ENCODE data around the gene SIL1. TPM values are rescaled to one million over a fixed set of nuclear protein-coding genes. Genes with fewer than 3 reads are reported as not detected.

SIL1 gene
- total and polyA plus RNA-seq, 2 of the 8 experiments (the other 6 are each of a cell fraction or from before 2014, with no cell fraction given), result 8.3 to 12.8 TPM

- Histone ChIP-seq H4K5ac (ENCODE audit: insufficient read length, low read depth, low read length) (no peak overlapping the region), H3K23ac (ENCODE audit: insufficient read length) (no peak overlapping the region), H2AK5ac (ENCODE audit: low read depth, low read length) (no peak overlapping the region), H4K20me1 (replicated peaks in 1 of 2; ENCODE audit: control insufficient read depth in 1 of 2, insufficient read depth in 2 of 2, low read length in 2 of 2) (no peaks in the 10 kb centered on the region), H3K23me2 (ENCODE audit: low read depth, low read length) (no peaks in the 10 kb centered on the region), H2BK120ac (replicated peaks; ENCODE audit: low read depth, low read length) (no peak overlapping the region), H3K27ac (ENCODE audit: low read depth, low read length) (no peak overlapping the region), H2BK20ac (ENCODE audit: low read length) (no peak overlapping the region), H3K27me3 (replicated peaks in 1 of 4; ENCODE audit: control insufficient read depth in 3 of 4, extremely low read depth in 1 of 4, insufficient read depth in 3 of 4, low read length in 3 of 4) (no peaks in the 10 kb centered on the region), H3K9me3 (ENCODE audit: insufficient read depth in 2 of 2, low read depth in 1 of 2, low read length in 1 of 2) (no peaks in the 10 kb centered on the region), H4K8ac (ENCODE audit: extremely low read depth, insufficient read depth, low read length) (no peak overlapping the region), H3K9ac (replicated peaks in 1 of 4; ENCODE audit: extremely low read depth in 1 of 4, low read depth in 3 of 4, low read length in 3 of 4) (no peak overlapping the region), H3K56ac (replicated peaks; ENCODE audit: insufficient read length, low read depth, low read length) (no peak overlapping the region), H3K79me1 (ENCODE audit: low read depth, low read length) (no peaks in the 10 kb centered on the region), H4K91ac (replicated peaks; ENCODE audit: insufficient read length, low read length) (no peak overlapping the region), H3K18ac (ENCODE audit: extremely low read depth, low read length) (no peak overlapping the region), H3K14ac (ENCODE audit: insufficient read length) (no peak overlapping the region), H3K4me2 (ENCODE audit: insufficient read depth in 1 of 2, low read depth in 2 of 2, low read length in 2 of 2) (no peak overlapping the region), H2BK15ac (ENCODE audit: low read length) (no peak overlapping the region), H2BK5ac (ENCODE audit: low read depth, low read length) (no peak overlapping the region), H3K79me2 (ENCODE audit: control insufficient read depth in 1 of 2, insufficient read depth in 2 of 2, low read length in 2 of 2) (no peaks in the 10 kb centered on the region), H3K4me1 (replicated peaks in 1 of 4; ENCODE audit: control insufficient read depth in 3 of 4, insufficient read depth in 4 of 4, low read length in 3 of 4) (no peaks in the 10 kb centered on the region), H2BK12ac (ENCODE audit: low read depth, low read length) (no peak overlapping the region), H3K36me3 (ENCODE audit: control insufficient read depth in 2 of 4, insufficient read depth in 4 of 4, low read length in 3 of 4) (no peaks in the 10 kb centered on the region), H3K4ac (replicated peaks; ENCODE audit: insufficient read length, low read depth, low read length) (no peak overlapping the region), H3K4me3 (ENCODE audit: extremely low read depth in 1 of 4, insufficient read depth in 2 of 4, low read depth in 3 of 4, low read length in 4 of 4) (no peak overlapping the region), H2AFZ (ENCODE audit: low read length) (no peak overlapping the region)
- ChIA-PET CTCF (ENCODE audit: partially characterized antibody) (interaction anchor here (0.9 to 1.3 kb wide), 4 partner anchors 7 to 399 kb away, joined by 3 read pairs; no protein-coding TSS in a partner anchor), POLR2A (ENCODE audit: partially characterized antibody) (no interaction called here)
- DNase-seq (ENCODE audit: low read depth in 1 of 2, low spot score in 2 of 2) (no peak), FAIRE-seq (no peak)
- WGBS, 2 experiments (ENCODE audit: extremely low coverage in 1 of 2, insufficient coverage in 1 of 2, insufficient read length in 1 of 2, insufficient replicate concordance in 2 of 2, low coverage in 1 of 2, low lambda C conversion rate in 2 of 2, missing lambda C conversion rate in 1 of 2), result 94% methylated on average over 5 of the region's 5 CpGs; no CpG with 5 or more reads in 1 of the 2 experiments
- no peak for TF ChIP-seq KDM1A (IDR thresholded peaks at IDR 0.05; ENCODE audit: borderline replicate concordance, low read length)
- TF ChIP-seq MAFK (IDR thresholded peaks at IDR 0.05; ENCODE audit: low read depth, low read length), result peak; percentile 51; the same call in 1 of the 2 replicates
These were observed 9.5 kb downstream of the SIL1 start for GRCh38 chr5:139188558-139189270.
